B cell (primary cell): ENCODE results near the gene STAT5B. TPM values are rescaled to one million over a fixed set of nuclear protein-coding genes. Genes with fewer than 3 reads are reported as not detected.

Source experiments
- ATAC-seq: fragments of 200-7000 bp; cut with Tn5 transposase; one replicate; pipeline ENCODE4 v1.10.0; 2021; ENCODE audit warnings: low read depth, mild to moderate bottlenecking, moderate number of reproducible peaks, moderate library complexity
- CTCF ChIA-PET: fragments of 350-600 bp; sonication (Branson Sonifier 250); formaldehyde crosslinking; loops from one replicate; lab custom pipeline; 2021; ENCODE audit warnings: antibody characterized with exemption, inconsistent platforms; lab: Charles Lee
- POLR2A ChIA-PET: fragments of 350-600 bp; sonication (Branson Sonifier 250); formaldehyde crosslinking; loops from one replicate; lab custom pipeline; 2021; ENCODE audit warnings: antibody characterized with exemption; lab: Charles Lee
- DNase-seq: peaks from one replicate; pipeline ENCODE4 v3.0.0; 2013
- H2AFZ ChIP-seq: 2 replicates; pipeline ENCODE4 v1.6.1; 2012; ENCODE audit warnings: mild to moderate bottlenecking, low read depth, low read length; ENCODE audit not compliant: insufficient read depth, poor library complexity, severe bottlenecking
- H3K27ac ChIP-seq, 2 donors: 1 replicate in 1 of 2; 2 replicates in 1 of 2; pipeline ENCODE4 v1.5.1; 2012 to 2013; ENCODE audit warnings: low read length in 2 of 2, mild to moderate bottlenecking in 2 of 2, moderate library complexity in 1 of 2
- H3K27me3 ChIP-seq, 4 experiments: fragments of 200-600 bp in 1 of 4; sonication (generic) in 1 of 4; replicated peaks in 1 of 4; 1 replicate in 2 of 4; 2 replicates in 2 of 4; pipeline versions ENCODE4 v1.6.1 to v1.7.0; 2013 to 2016; ENCODE audit warnings: low read length in 3 of 4, mild to moderate bottlenecking in 2 of 4, mixed read lengths in 1 of 4, moderate library complexity in 1 of 4; ENCODE audit not compliant: insufficient read depth in 4 of 4, control insufficient read depth in 3 of 4; ENCODE audit errors: control extremely low read depth in 1 of 4
- H3K36me3 ChIP-seq, 2 experiments: replicated peaks in 1 of 2; 1 replicate in 1 of 2; 2 replicates in 1 of 2; pipeline versions ENCODE4 v1.6.1 to v1.7.1; 2013; ENCODE audit warnings: low read length in 1 of 2; ENCODE audit not compliant: insufficient read depth in 2 of 2, control insufficient read depth in 1 of 2; ENCODE audit errors: control extremely low read depth in 1 of 2, extremely low read depth in 1 of 2
- H3K4me1 ChIP-seq, 2 donors: fragments of 200-600 bp in 1 of 2; sonication (generic) in 1 of 2; 1 replicate in 1 of 2; 2 replicates in 1 of 2; pipeline versions ENCODE4 v1.5.1 to v1.6.1; 2013 to 2017; ENCODE audit warnings: low read length in 2 of 2; ENCODE audit not compliant: control insufficient read depth in 2 of 2, insufficient read depth in 2 of 2
- H3K4me2 ChIP-seq: replicated peaks from 2 replicates; pipeline ENCODE3; 2012; ENCODE audit warnings: mild to moderate bottlenecking, low read depth, low read length; ENCODE audit not compliant: poor library complexity, severe bottlenecking
- H3K4me3 ChIP-seq, 5 experiments: fragments of 200-600 bp in 1 of 5; sonication (generic) in 1 of 5; 1 replicate in 3 of 5; 2 replicates in 2 of 5; pipeline versions ENCODE4 v1.5.1 to v1.7.0; 2011 to 2016; ENCODE audit warnings: low read length in 4 of 5, mild to moderate bottlenecking in 4 of 5, low read depth in 2 of 5, control low read depth in 1 of 5, moderate library complexity in 1 of 5; ENCODE audit not compliant: insufficient read depth in 1 of 5; ENCODE audit errors: control extremely low read depth in 1 of 5, extremely low read depth in 1 of 5
- H3K79me2 ChIP-seq: fragments of 200-600 bp; sonication (generic); one replicate; pipeline ENCODE4 v1.6.0; 2016; ENCODE audit warnings: low read length; ENCODE audit not compliant: control insufficient read depth, insufficient read depth
- H3K9ac ChIP-seq: fragments of 200-600 bp; sonication (generic); 2 replicates; pipeline ENCODE4 v1.6.1; 2017; ENCODE audit warnings: mild to moderate bottlenecking, low read length, moderate library complexity
- H3K9me3 ChIP-seq, 3 donors: one replicate each; pipeline versions ENCODE4 v1.6.1 to v1.7.1; 2013; ENCODE audit warnings: low read length in 2 of 3; ENCODE audit not compliant: control insufficient read depth in 2 of 3, insufficient read depth in 1 of 3; ENCODE audit errors: control extremely low read depth in 1 of 3
- H4K20me1 ChIP-seq: 2 replicates; pipeline ENCODE4 v1.6.0; 2012; ENCODE audit warnings: mild to moderate bottlenecking, low read length; ENCODE audit not compliant: insufficient read depth, control insufficient read depth, poor library complexity, severe bottlenecking
- H3K27ac Mint-ChIP-seq: one replicate; pipeline ENCODE4 v1.8.0; 2021; ENCODE audit warnings: mixed read lengths
- H3K27me3 Mint-ChIP-seq: one replicate; pipeline ENCODE4 v1.8.0; 2021; ENCODE audit warnings: mixed read lengths
- H3K4me1 Mint-ChIP-seq: one replicate; pipeline ENCODE4 v1.8.0; 2021; ENCODE audit warnings: mixed read lengths
- H3K4me3 Mint-ChIP-seq: one replicate; pipeline ENCODE4 v1.8.0; 2021; ENCODE audit warnings: mixed read lengths
- H3K9me3 Mint-ChIP-seq: one replicate; pipeline ENCODE4 v1.8.0; 2022; ENCODE audit warnings: mixed read lengths; ENCODE audit not compliant: insufficient read depth
- CTCF ChIP-seq: fragments of 200-600 bp; IDR thresholded peaks from one replicate; pipeline ENCODE4 v1.8.0; 2022; ENCODE audit warnings: antibody characterized with exemption, mild to moderate bottlenecking
- EZH2 ChIP-seq: IDR thresholded peaks from 2 replicates; pipeline ENCODE4 v1.6.1; 2012; ENCODE audit warnings: borderline replicate concordance, low read depth, mild to moderate bottlenecking, moderate library complexity, low read length; ENCODE audit not compliant: insufficient read depth, poor library complexity, severe bottlenecking
- WGBS: methylation state at CpG from one replicate; pipeline ENCODE4 v1.1.5; 2013; ENCODE audit warnings: missing lambda C conversion rate; ENCODE audit not compliant: insufficient coverage; 5-methylcytosine and 5-hydroxymethylcytosine counted together
- intact Hi-C: fragments of 100-400 bp; cut with micrococcal nuclease; formaldehyde crosslinking; loops from one replicate; pipeline ENCODE4 v1.10.0; 2022
- polyA plus RNA-seq: library from polyadenylated mRNA; depleted of rRNA; stranded (reverse); fragments of >200 nt; gene quantifications from 2 replicates; pipeline ENCODE4 v1.2.3, GENCODE V29; 2012
- total RNA-seq, 2 donors: library from RNA; stranded (reverse); fragments of 120-200 nt in 1 of 2; gene quantifications; 1 replicate in 1 of 2; 2 replicates in 1 of 2; pipeline versions ENCODE4 v1.2.3 to v1.2.4, GENCODE V29; 2013 to 2022

STAT5B gene
- total and polyA plus RNA-seq, 2 donors (not counting 1 experiment from before 2014, with no cell fraction given) = 70.0 to 103 TPM

- no peak overlapping the region for H3K27ac ChIP-seq
- CTCF ChIA-PET = interaction anchor here (0.5 to 3.5 kb wide), 6 partner anchors 13 to 133 kb away, joined by 3 to 21 read pairs (median 4); no protein-coding TSS in a partner anchor
- DNase-seq (no peak), ATAC-seq (no peak)
- H3K79me2 ChIP-seq = peaks cover 68% of the 10 kb centered on the region
- intact Hi-C loops = loop anchor here (10.0 kb wide), 1 partner anchor 49 kb away; no protein-coding TSS in a partner anchor
- H4K20me1 ChIP-seq = no peaks in the 10 kb centered on the region
- H2AFZ ChIP-seq = no peak overlapping the region
- no peak overlapping the region for H3K9ac ChIP-seq
- H3K27me3 ChIP-seq = no peaks in the 10 kb centered on the region
- peaks cover 64% of the 10 kb centered on the region for H3K4me1 Mint-ChIP-seq
- TF ChIP-seq EZH2 (no peak), CTCF (no peak)
- no peaks in the 10 kb centered on the region for H3K9me3 ChIP-seq
- H3K4me3 Mint-ChIP-seq = peak overlapping the region; percentile 66
- peaks cover 44% of the 10 kb centered on the region in 2 donors for H3K4me1 ChIP-seq
- H3K9me3 Mint-ChIP-seq = no peaks in the 10 kb centered on the region
- POLR2A ChIA-PET = interaction anchor here (0.7 kb wide), 3 partner anchors 13 to 51 kb away, joined by 4 to 11 read pairs (median 7); no protein-coding TSS in a partner anchor
- H3K4me2 ChIP-seq = peak overlapping the region; percentile 0
- H3K27me3 Mint-ChIP-seq = no peaks in the 10 kb centered on the region
- no CpG with 5 or more reads among the region's 7 CpGs for WGBS
- H3K36me3 ChIP-seq = no peaks in the 10 kb centered on the region
- H3K4me3 ChIP-seq = peak overlapping the region in 1 of 5 experiments; percentile 86
- no peak overlapping the region for H3K27ac Mint-ChIP-seq
Observed at GRCh38 chr17:42273474-42274252, 2.5 kb downstream of the STAT5B start.
